GM10266 (cell line): ENCODE data around the gene C3orf18.

Source experiments
- DNase-seq: peaks from one replicate; pipeline ENCODE4 v3.0.0; 2012; ENCODE audit errors: extremely low spot score
- TF ChIP-seq, protein P1 (sequence below): IDR thresholded peaks from 2 replicates; pipeline ENCODE4 v1.5.1; 2012; ENCODE audit warnings: mild to moderate bottlenecking, low read depth; ENCODE audit not compliant: control insufficient read depth, insufficient read depth; ENCODE audit errors: missing control alignments

The C3orf18 gene

DNA sequence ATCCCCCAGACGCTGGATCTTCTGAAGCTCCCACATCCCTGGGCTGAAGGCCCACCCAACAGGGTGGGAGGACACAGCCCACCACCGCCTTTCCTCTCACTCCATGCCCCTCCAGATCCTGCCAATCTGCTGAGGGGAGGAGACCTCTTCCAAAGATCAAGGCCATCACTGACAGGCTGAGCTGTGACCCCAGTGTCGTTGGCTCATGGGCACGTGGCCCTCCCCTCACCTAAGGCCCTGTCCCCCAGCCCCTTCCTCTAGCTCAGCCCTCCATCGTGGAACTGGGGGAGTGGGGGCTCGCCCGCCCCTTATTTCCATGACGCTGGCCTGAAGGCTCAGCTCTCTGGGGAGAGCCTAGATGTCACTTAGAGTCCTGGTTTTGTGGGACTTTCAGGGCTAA lies 10.4 kb downstream of the C3orf18 start:
- TF ChIP-seq, protein P1, sequence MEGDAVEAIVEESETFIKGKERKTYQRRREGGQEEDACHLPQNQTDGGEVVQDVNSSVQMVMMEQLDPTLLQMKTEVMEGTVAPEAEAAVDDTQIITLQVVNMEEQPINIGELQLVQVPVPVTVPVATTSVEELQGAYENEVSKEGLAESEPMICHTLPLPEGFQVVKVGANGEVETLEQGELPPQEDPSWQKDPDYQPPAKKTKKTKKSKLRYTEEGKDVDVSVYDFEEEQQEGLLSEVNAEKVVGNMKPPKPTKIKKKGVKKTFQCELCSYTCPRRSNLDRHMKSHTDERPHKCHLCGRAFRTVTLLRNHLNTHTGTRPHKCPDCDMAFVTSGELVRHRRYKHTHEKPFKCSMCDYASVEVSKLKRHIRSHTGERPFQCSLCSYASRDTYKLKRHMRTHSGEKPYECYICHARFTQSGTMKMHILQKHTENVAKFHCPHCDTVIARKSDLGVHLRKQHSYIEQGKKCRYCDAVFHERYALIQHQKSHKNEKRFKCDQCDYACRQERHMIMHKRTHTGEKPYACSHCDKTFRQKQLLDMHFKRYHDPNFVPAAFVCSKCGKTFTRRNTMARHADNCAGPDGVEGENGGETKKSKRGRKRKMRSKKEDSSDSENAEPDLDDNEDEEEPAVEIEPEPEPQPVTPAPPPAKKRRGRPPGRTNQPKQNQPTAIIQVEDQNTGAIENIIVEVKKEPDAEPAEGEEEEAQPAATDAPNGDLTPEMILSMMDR, result no peak
- DNase-seq, result no peak

DNA sequence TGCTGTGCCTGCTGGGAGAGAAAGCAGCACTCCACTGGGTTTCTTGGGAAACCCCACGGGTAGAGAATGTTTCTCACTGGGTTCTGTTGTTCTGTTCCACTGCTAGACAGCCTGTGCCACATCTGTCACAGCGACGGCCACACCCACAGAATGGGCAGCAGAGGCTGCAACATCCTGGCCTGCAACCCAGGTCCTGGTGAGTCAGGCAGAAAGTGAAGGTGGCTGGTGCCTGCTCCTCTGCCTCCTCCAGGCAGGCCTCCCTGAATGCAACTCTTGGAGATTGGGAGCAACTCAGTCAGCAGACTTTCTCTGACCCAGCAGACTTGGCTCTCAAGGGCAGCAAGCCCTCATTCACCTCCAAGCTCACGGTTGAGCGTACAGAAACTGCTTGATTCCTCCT lies 13.0 kb downstream of the C3orf18 start:
- no peak for DNase-seq
- TF ChIP-seq, protein P1, result no peak

DNA sequence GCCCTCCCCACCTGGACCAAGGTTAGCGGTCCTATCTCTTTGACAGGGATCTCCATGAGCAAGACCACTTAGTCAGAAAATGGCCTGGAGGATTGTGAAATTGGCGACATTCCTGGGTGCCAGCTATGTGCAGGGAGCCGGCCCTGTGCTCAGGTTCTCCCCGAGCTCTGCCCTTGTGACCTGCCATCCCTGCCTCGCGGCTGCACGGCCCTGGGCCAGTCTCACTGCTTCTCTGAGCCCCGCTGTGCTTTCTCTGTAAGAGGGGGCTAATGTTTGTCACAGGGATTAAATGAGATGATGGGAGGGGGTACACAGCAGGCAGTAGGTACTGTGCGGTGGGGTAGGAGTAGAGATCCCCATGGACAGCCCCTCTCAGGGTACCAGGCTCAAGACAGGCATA lies 14.9 kb downstream of the C3orf18 start:
- TF ChIP-seq, protein P1, result no peak
- DNase-seq, result no peak

DNA sequence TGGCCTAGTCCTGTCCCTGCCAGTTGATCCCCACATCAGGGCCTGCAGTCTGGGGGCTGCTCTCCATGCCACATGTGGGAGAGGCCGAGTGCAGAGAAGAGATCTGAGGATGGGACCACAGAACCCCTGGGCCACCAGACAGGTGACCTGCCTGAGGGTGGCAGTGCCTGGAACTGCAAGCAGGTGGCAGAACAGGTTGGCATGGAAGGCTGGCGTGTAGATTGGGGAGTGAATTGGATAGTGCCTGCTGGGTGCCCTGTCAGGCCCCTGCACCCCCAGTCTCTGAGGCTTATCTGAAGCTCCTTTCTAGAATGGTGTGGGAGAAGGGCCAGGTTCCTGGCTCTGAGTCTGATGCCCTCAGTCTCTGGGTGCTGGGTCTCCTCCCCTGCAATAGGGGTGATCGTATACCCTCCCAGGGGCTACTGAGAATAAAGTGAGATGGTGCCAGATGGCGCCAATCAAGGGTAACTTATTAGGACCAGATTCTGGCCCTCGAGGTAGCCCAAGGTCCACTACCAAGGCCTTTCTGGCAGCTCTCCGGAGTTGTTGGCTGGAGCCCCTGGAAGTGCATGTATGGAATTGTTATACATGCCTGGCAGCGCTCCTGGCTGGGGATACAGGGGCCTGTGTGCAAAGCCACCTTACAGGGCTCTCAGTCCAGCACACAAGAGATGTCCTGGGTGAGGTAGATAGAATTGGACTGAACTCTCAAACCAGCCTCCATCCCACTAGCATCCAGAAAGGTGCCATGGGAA lies 15.7 kb downstream of the C3orf18 start:
- no peak for DNase-seq
- TF ChIP-seq, protein P1, result no peak

DNA sequence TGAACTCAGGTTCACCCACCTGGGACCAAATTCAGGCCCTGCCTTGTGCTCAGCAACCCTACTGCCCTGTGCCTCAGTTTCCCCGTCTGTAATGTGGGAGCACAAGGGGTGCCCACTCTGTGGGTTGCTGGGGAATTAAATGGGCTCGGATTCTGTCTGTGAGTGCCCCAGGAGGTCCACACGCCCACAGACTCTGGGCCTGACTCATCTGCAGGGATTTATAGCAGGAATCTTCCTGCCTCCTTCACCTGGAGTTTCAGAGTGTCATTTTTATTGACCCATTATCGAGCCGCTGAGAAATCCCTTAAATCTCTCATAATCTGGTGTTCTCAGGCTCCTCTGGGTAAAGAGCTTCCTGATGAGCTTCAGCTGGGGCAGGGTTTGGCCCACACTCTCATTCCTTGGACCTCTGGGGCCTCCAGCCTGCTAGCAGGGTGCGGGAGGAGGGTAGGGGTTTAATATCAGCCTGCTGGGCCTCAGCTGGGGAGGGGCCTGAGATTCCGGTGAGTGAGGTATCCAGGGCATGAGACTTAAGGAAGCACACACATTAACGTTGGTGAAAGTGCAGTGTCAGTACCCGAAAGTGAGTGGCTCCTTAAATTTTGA lies 16.4 kb downstream of the C3orf18 start:
- DNase-seq, result no peak
- TF ChIP-seq, protein P1, result no peak

DNA sequence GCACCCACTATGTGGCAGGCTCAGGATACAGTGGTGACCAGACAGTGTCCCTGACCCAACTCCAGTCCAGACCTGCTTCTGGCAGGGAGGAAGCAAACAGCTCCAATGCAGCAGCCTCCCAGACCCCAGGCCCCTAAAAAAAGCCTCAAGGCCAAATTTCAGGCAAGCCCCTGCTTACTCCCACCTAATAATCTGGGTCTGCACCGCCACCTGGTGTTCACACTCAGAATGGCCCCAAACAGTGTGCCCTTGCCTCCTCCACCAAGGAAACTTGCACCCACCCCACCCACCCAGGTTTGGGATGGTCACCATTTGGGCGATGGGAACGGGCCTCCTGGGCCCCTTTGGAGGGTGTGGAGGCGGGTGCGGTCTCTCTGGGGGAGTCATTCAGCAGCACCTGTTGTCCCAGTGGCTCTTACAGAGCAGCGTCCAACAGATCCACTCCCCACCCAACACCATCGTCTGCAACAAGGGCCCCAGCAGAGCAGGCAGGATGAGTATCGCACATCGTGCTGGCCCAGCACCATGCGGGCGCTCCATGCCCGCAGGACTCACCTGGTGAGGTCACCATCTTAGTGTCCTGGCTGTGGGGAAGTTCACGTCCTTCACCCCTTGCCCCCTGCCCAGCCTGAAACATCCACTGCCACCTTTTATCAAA lies 17.3 kb downstream of the C3orf18 start:
- TF ChIP-seq, protein P1, result peak; percentile 82

DNA sequence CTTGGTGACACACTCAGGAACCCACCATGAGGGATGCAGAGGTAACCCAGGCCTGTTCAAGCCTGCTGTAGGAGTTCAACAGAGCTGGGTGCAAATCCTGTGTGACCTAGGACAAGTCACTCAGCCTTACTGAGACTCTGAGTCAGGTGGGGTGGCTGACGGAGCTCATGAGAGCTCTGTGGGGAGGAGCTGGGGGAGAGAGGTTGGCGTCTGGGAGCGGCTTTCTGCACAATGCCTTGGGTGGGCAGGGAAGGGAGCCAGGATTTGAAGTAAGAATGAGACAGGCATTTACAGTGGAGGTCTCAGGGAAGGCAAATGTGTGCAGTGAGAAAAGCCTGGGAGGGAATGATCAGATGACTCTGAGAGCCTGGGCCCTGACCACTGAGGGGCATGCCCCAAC lies 18.3 kb downstream of the C3orf18 start:
- DNase-seq, result no peak

More for the DNA sequence above, 17.3 kb downstream of the C3orf18 start:
- peak; percentile 71 for DNase-seq

More for the DNA sequence above, 18.3 kb downstream of the C3orf18 start:
- TF ChIP-seq, protein P1, result no peak
